Testis (tissue), 2 donors: Measurements from ENCODE around the gene HDAC7.

Source experiments
- CTCF ChIP-seq, 3 experiments: fragments of 450-650 bp in 2 of 3; fragments of 200-600 bp in 1 of 3; sonication (generic) in 1 of 3; IDR thresholded peaks; one replicate each; pipeline ENCODE4 v1.5.1; 2016 to 2019; ENCODE audit warnings: antibody characterized with exemption in 3 of 3, mild to moderate bottlenecking in 2 of 3, moderate library complexity in 1 of 3
- POLR2A ChIP-seq: fragments of 450-650 bp; IDR thresholded peaks from one replicate; pipeline ENCODE4 v1.6.1; 2017; ENCODE audit warnings: antibody characterized with exemption, mild to moderate bottlenecking, moderate library complexity

- no peak for TF ChIP-seq POLR2A
- no peak for TF ChIP-seq CTCF (IDR thresholded peaks at IDR 0.05)
Observed at GRCh38 chr12:47835006-47835830, 15.5 kb upstream of the HDAC7 start.
